ENCODE results near the gene AQP9.

DNA sequence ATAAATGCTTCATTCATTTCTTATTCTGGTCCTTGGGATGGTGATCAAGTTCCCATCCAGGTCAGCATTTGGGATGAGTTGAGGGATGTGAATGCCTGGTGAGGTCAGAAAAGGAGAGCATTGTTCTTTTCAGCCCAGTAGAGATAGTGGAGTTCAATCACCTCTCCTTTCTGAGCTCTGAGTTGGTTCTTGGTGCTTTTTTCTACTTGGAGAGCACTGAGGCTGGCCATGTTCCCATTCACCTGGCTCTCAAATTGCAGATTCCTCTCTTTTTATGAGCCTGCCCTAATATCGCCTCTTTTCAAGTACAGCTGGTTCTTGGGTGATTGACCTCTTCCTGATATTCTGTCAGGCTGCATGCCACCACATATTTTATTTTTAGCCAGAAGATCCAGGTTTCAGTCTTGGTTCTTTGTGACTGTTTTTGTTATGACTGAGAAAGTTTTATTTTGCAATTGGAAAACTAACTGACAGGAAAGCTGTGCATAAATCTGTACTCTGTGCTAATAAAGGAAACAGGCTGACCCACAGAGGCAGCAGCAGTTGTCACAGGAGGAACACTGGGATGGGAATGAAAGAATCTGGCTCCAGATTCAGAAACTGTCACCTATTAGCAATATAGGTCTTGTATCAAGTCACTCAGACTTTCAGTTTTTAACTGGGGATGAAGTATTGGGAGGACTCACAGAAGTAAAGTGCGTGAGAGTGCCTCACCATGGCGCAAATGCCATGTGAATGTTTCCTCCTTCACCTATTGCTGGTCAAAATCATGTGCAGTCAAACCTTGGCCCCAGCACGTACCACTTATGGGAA is 10.7 kb downstream of the AQP9 start:
- TF ChIP-seq, protein P1, sequence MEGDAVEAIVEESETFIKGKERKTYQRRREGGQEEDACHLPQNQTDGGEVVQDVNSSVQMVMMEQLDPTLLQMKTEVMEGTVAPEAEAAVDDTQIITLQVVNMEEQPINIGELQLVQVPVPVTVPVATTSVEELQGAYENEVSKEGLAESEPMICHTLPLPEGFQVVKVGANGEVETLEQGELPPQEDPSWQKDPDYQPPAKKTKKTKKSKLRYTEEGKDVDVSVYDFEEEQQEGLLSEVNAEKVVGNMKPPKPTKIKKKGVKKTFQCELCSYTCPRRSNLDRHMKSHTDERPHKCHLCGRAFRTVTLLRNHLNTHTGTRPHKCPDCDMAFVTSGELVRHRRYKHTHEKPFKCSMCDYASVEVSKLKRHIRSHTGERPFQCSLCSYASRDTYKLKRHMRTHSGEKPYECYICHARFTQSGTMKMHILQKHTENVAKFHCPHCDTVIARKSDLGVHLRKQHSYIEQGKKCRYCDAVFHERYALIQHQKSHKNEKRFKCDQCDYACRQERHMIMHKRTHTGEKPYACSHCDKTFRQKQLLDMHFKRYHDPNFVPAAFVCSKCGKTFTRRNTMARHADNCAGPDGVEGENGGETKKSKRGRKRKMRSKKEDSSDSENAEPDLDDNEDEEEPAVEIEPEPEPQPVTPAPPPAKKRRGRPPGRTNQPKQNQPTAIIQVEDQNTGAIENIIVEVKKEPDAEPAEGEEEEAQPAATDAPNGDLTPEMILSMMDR (IDR thresholded peaks at IDR 0.05; ENCODE audit: insufficient read depth, low read length), result no peak
- no peak for TF ChIP-seq POLR2AphosphoS5 (IDR thresholded peaks at IDR 0.05; ENCODE audit: low read depth)
